Cardiac muscle cell (in vitro differentiated cells and primary cell): ENCODE data around the gene SETDB2. TPM values are rescaled to one million over a fixed set of nuclear protein-coding genes. Genes with fewer than 3 reads are reported as not detected.

Experiments used
- DNase-seq, 2 donors: peaks; one replicate each; pipeline versions ENCODE4 v3.0.0 to v3.0.0-alpha.2; 2010 to 2017; ENCODE audit warnings: low read depth in 1 of 2, low spot score in 1 of 2
- H3K27ac ChIP-seq: fragments of 200-600 bp; sonication (generic); 2 replicates; pipeline ENCODE4 v1.5.1; 2016
- H3K27me3 ChIP-seq: fragments of 200-600 bp; sonication (generic); 2 replicates; pipeline ENCODE4 v1.6.0; 2016; ENCODE audit warnings: control low read depth
- H3K36me3 ChIP-seq: fragments of 200-600 bp; sonication (generic); 2 replicates; pipeline ENCODE4 v1.5.1; 2016; ENCODE audit warnings: control low read depth
- H3K4me1 ChIP-seq: fragments of 200-600 bp; sonication (generic); 2 replicates; pipeline ENCODE4 v1.8.1; 2017; ENCODE audit warnings: low read depth, mild to moderate bottlenecking, mixed run types
- H3K4me3 ChIP-seq: fragments of 200-600 bp; sonication (generic); 2 replicates; pipeline ENCODE4 v1.5.1; 2016; ENCODE audit warnings: mild to moderate bottlenecking
- H3K9me3 ChIP-seq: fragments of 200-600 bp; sonication (generic); 2 replicates; pipeline ENCODE4 v1.5.1; 2017; ENCODE audit warnings: low read depth, mild to moderate bottlenecking, control low read depth
- polyA plus RNA-seq: library from polyadenylated mRNA; unstranded; fragments of >200 nt; fragmentation: Nextera tagmentation; extraction: Ambion mirVana; gene quantifications from 2 replicates; pipeline ENCODE4 v1.2.1, GENCODE V29; 2016
- total RNA-seq: library from RNA; depleted of rRNA; stranded (reverse); fragments of >200 nt; gene quantifications from 2 replicates; pipeline ENCODE4 v1.2.3, GENCODE V29; 2016
- TF ChIP-seq, protein P1 (sequence below): IDR thresholded peaks from 2 replicates; pipeline ENCODE4 v1.5.1; 2012; ENCODE audit warnings: low read depth, mild to moderate bottlenecking, low read length

The SETDB2 gene
- total and polyA plus RNA-seq, 2 experiments from 2014 or later = 7.5 to 12.4 TPM

GRCh38 chr13:49443357-49443703 lies 744 bp upstream of the SETDB2 start:
- TF ChIP-seq, protein P1, sequence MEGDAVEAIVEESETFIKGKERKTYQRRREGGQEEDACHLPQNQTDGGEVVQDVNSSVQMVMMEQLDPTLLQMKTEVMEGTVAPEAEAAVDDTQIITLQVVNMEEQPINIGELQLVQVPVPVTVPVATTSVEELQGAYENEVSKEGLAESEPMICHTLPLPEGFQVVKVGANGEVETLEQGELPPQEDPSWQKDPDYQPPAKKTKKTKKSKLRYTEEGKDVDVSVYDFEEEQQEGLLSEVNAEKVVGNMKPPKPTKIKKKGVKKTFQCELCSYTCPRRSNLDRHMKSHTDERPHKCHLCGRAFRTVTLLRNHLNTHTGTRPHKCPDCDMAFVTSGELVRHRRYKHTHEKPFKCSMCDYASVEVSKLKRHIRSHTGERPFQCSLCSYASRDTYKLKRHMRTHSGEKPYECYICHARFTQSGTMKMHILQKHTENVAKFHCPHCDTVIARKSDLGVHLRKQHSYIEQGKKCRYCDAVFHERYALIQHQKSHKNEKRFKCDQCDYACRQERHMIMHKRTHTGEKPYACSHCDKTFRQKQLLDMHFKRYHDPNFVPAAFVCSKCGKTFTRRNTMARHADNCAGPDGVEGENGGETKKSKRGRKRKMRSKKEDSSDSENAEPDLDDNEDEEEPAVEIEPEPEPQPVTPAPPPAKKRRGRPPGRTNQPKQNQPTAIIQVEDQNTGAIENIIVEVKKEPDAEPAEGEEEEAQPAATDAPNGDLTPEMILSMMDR = no peak
- peak; percentile 28 to 52 for DNase-seq

DNA sequence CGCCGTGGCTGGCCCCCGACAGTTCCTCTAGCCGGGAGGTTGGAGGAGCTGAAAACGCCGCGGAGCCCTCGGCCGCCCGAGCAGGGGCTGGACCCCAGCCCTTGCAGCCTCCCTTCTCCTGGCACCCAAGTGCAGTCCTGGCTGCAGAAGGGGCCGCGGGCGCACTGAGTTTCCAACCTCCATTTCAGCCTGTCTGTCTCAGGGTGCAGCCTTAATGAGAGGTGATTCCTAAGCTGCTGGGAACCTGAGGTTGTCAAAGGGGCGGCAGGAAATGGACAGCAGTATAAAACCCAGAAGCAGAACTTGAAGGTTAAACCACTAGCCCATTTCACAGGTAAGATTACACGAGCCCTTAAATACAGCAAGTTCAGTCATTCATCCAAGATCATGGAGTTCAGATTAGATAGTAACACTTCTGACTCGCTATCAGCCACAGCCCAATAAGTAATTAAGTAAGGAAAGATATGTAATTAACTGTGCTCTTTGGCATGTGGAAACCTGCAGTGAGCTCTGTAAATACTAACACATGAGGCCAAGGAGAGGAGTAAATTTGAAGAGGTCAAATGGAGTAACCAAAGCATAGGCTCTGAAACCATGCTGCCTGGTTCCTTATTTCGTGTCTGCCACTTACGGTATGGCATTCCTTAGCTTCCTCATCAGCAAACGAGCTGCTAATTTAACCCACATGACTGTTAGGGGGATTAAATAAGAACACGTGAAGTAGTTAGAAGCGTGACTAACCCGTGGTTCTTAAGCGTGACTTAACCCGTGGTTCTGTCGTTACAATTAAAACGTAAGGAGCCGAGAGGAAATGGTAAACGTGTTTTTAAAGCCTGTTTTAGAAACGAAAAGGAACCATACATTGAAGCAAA lies 686 bp downstream of the SETDB2 start:
- Histone ChIP-seq H3K9me3 (no peaks in the 10 kb centered on the region), H3K27ac (peak overlapping the region; percentile 82), H3K4me3 (peak overlapping the region; percentile 51), H3K27me3 (no peaks in the 10 kb centered on the region), H3K36me3 (no peaks in the 10 kb centered on the region), H3K4me1 (peaks cover 12% of the 10 kb centered on the region)
- TF ChIP-seq, protein P1 = no peak
- DNase-seq = peak; percentile 24 to 50

More at GRCh38 chr13:49443357-49443703, 744 bp upstream of the SETDB2 start:
- no peaks in the 10 kb centered on the region for H3K9me3 ChIP-seq
- H3K4me3 ChIP-seq = peak overlapping the region; percentile 51
- H3K4me1 ChIP-seq = peaks cover 12% of the 10 kb centered on the region
- peak overlapping the region; percentile 92 for H3K27ac ChIP-seq
- no peaks in the 10 kb centered on the region for H3K36me3 ChIP-seq
- H3K27me3 ChIP-seq = no peaks in the 10 kb centered on the region

DNA sequence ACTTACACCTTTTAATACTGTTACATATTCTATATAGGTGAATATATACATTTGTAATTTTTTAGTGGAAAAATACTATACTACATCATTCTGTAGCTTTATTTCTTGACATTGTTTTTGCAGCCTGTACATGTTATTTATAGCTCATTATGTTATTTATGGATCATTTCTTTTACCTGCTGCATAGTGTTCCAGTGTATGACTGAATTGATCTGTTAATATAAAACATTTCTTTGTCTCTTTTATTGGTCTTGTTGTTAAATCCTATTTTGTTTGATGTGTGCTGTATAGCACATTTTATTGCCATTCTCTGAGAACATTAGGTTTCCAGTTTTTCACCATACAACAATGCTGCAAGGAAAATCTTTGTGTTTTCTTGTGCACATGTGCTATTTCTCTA lies 2.4 kb downstream of the SETDB2 start:
- peaks cover 12% of the 10 kb centered on the region for H3K4me1 ChIP-seq
- H3K27me3 ChIP-seq = no peaks in the 10 kb centered on the region
- H3K9me3 ChIP-seq = no peaks in the 10 kb centered on the region
- TF ChIP-seq, protein P1 = no peak
- no peak overlapping the region for H3K4me3 ChIP-seq
- no peak for DNase-seq
- H3K27ac ChIP-seq = no peak overlapping the region
- H3K36me3 ChIP-seq = no peaks in the 10 kb centered on the region

DNA sequence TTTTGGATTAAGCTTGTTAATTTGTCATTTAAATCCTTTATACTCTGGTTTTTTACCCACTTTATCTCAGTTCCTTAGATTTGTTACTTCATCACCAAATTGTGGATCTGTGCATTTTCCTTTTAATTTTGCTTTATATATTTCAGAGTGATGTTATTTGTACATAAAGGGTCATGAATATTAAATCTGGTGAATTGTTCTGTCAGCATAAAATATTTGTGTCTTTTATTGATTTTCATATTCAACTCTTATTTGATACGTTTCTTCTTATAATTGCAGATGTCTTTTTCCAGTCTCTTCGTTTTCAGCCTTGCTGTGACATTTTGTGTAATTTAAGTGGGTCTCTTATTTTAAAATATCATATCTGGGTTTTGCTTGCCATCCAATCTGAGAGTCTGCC lies 4.7 kb downstream of the SETDB2 start:
- TF ChIP-seq, protein P1 = no peak
- Histone ChIP-seq H3K36me3 (no peaks in the 10 kb centered on the region), H3K27me3 (no peaks in the 10 kb centered on the region), H3K4me3 (no peak overlapping the region), H3K27ac (no peak overlapping the region), H3K9me3 (no peaks in the 10 kb centered on the region), H3K4me1 (peaks cover 8% of the 10 kb centered on the region)
- no peak for DNase-seq

- H3K4me3 ChIP-seq = no peak overlapping the region
- H3K4me1 ChIP-seq = peaks cover 3% of the 10 kb centered on the region
- no peaks in the 10 kb centered on the region for H3K27me3 ChIP-seq
- no peaks in the 10 kb centered on the region for H3K36me3 ChIP-seq
- H3K9me3 ChIP-seq = no peaks in the 10 kb centered on the region
- H3K27ac ChIP-seq = no peak overlapping the region
- no peak for DNase-seq
- TF ChIP-seq, protein P1 = no peak
Observed at GRCh38 chr13:49450105-49450819, 6.2 kb downstream of the SETDB2 start.
